ENCODE data around the gene PRICKLE2. TPM values are rescaled to one million over a fixed set of nuclear protein-coding genes. Genes with fewer than 3 reads are reported as not detected.

The PRICKLE2 gene
- total RNA-seq, 1 donor from 2014 or later = 43.2 TPM

DNA sequence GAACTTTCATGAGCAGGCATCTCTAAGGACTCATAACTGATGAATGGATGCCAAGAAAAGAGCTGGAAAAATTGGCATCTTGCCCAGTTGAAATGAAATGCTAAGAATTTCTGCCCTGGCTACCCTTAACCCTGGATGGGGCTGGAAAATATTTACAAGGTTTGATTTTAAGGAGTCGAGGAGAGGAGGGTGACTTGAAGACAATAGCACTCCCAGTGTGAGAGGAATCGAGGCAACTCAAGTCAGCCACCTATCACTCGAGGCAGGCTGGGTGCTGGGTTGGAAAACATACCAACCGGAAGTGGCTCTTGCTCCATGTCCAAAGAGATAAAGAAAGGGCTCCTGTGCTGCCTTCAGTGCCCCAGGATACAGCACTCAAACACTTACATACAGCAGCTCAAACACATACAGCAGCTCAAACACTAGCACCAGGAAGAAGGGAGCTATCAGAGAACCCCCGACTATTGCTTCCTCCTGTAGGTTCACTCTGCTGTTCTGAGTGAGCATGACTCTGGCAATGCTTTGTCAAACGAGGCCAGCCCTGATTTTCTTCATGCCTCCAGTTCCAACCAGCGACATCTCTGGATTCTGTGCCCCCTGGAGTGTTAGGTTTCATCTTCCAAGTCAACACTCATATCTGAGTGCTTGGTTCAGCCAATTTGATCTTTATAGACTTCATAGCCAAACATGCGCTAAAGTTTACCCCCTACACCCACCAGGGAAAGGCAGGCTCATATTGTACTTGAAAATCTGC lies 4.9 kb downstream of the PRICKLE2 start:
- H3K4me1 Mint-ChIP-seq = peaks cover 63% of the 10 kb centered on the region
- no peaks in the 10 kb centered on the region for H3K27me3 Mint-ChIP-seq (ENCODE audit: low read depth)
- H3K27ac Mint-ChIP-seq = peak overlapping the region; percentile 90
- TF ChIP-seq CTCF (IDR thresholded peaks at IDR 0.05; ENCODE audit: unreplicated experiment) = no peak
- no peak for DNase-seq (ENCODE audit: low spot score in 2 of 2, unreplicated experiment in 2 of 2)
- H3K36me3 Mint-ChIP-seq = no peaks in the 10 kb centered on the region
- no peaks in the 10 kb centered on the region for H3K9me3 Mint-ChIP-seq
- no peak overlapping the region for H3K4me3 Mint-ChIP-seq

GRCh38 chr3:64218746-64219145 lies 6.5 kb downstream of the PRICKLE2 start:
- no peaks in the 10 kb centered on the region for H3K27me3 Mint-ChIP-seq (ENCODE audit: low read depth)

DNA sequence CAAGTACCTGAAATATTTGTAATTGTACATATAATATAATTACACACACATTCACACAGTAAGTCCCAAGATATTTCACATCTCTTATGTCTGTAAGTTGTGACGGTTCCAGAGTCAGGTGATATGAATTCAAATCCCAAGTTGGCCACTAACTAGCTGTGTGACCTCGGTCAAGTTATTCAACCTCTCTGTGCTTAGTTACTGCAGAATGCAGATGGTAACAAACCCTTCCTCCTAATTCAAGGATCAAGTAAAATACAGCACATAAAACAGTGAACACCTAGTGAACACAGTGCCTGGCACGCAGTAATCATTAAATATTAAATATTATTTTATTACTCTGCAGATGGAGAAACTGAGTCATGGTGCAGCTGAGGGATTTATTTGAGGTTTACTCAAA lies 6.9 kb downstream of the PRICKLE2 start:
- no peak for TF ChIP-seq CTCF (IDR thresholded peaks at IDR 0.05; ENCODE audit: unreplicated experiment)
- Mint-ChIP-seq H3K27me3 (ENCODE audit: low read depth) (no peaks in the 10 kb centered on the region), H3K36me3 (no peaks in the 10 kb centered on the region), H3K4me3 (no peak overlapping the region), H3K9me3 (no peaks in the 10 kb centered on the region), H3K27ac (no peak overlapping the region), H3K4me1 (peaks cover 72% of the 10 kb centered on the region)
- no peak for DNase-seq (ENCODE audit: low spot score in 2 of 2, unreplicated experiment in 2 of 2)

More at GRCh38 chr3:64218746-64219145, 6.5 kb downstream of the PRICKLE2 start:
- no peaks in the 10 kb centered on the region for H3K36me3 Mint-ChIP-seq
- H3K4me1 Mint-ChIP-seq = peaks cover 70% of the 10 kb centered on the region
- DNase-seq (ENCODE audit: low spot score in 2 of 2, unreplicated experiment in 2 of 2) = no peak
- no peak overlapping the region for H3K4me3 Mint-ChIP-seq
- peak overlapping the region; percentile 90 for H3K27ac Mint-ChIP-seq
- H3K9me3 Mint-ChIP-seq = no peaks in the 10 kb centered on the region
- no peak for TF ChIP-seq CTCF (IDR thresholded peaks at IDR 0.05; ENCODE audit: unreplicated experiment)

GRCh38 chr3:64216274-64217147 lies 8.8 kb downstream of the PRICKLE2 start:
- Mint-ChIP-seq H3K27ac (peak overlapping the region; percentile 84), H3K36me3 (no peaks in the 10 kb centered on the region), H3K4me3 (no peak overlapping the region), H3K4me1 (peaks cover 68% of the 10 kb centered on the region), H3K27me3 (ENCODE audit: low read depth) (no peaks in the 10 kb centered on the region), H3K9me3 (no peaks in the 10 kb centered on the region)
- no peak for DNase-seq (ENCODE audit: low spot score in 2 of 2, unreplicated experiment in 2 of 2)
- no peak for TF ChIP-seq CTCF (IDR thresholded peaks at IDR 0.05; ENCODE audit: unreplicated experiment)

DNA sequence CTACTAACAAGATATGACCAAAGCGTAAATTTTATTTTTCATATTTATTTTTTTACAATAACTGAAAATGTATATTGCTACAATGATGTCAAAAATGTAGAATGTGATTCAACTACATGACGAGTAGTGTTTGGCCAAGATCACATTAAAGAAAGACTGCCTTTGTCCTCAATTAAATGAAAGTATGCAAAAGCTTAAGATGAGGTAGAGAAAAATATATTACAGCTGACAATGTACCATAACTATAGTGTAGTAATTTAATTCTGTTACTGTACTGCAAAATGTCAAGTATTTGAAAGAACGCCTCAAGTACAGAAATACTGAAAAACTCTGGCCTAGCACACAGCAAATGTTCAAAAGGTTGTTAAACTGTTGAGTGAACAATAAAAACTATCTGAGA lies 9.7 kb downstream of the PRICKLE2 start:
- Mint-ChIP-seq H3K4me3 (no peak overlapping the region), H3K9me3 (no peaks in the 10 kb centered on the region), H3K27ac (peak overlapping the region; percentile 84), H3K36me3 (no peaks in the 10 kb centered on the region), H3K27me3 (ENCODE audit: low read depth) (no peaks in the 10 kb centered on the region), H3K4me1 (peaks cover 61% of the 10 kb centered on the region)
- no peak for DNase-seq (ENCODE audit: low spot score in 2 of 2, unreplicated experiment in 2 of 2)
- no peak for TF ChIP-seq CTCF (IDR thresholded peaks at IDR 0.05; ENCODE audit: unreplicated experiment)
